ENCODE results near the gene MITF.

The MITF gene

DNA sequence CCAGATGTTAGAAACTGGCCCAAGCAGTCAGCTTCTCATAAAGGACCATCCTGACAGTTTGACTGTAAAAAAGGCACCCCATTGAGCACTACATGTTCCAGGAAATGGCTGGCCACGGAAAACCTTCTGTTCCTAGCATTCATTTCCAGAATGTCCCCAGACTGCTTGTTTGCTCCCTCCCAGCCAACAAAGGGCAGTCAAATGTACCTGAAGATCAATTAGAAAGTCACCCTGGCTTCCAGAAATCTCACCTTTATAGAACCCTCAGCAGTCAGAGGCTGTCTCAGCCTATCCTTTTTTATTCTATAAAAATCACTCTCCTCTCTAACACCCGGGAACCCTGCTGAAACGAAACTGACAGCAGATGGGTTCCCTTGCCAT is 259.5 kb downstream of the MITF start:
- H3K9ac ChIP-seq (ENCODE audit: low read length): peak overlapping the region; percentile 81
- no peaks in the 10 kb centered on the region for H3K36me3 ChIP-seq (ENCODE audit: control insufficient read depth in 1 of 2, insufficient read depth in 2 of 2, low read depth in 1 of 2, low read length in 2 of 2)
- peak overlapping the region in 1 of 2 experiments; percentile 45 for H3K18ac ChIP-seq (ENCODE audit: low read depth in 1 of 2, low read length in 2 of 2)
- no peak overlapping the region for H2AFZ ChIP-seq (ENCODE audit: low read depth, low read length)
- peaks cover 7% of the 10 kb centered on the region for H3K4me1 ChIP-seq (ENCODE audit: control insufficient read depth, insufficient read depth, low read depth, low read length)
- peak overlapping the region; percentile 45 for H3K27ac ChIP-seq (ENCODE audit: low read length, poor library complexity, severe bottlenecking)
- H3K4me3 ChIP-seq (ENCODE audit: insufficient read depth in 1 of 2, low read depth in 1 of 2, low read length in 2 of 2): peak overlapping the region in 1 of 2 experiments; percentile 74
- H3K14ac ChIP-seq (ENCODE audit: low read length in 2 of 2): peak overlapping the region in 1 of 2 experiments; percentile 9
- H3K9me3 ChIP-seq (ENCODE audit: control insufficient read depth, low read length): no peaks in the 10 kb centered on the region
- H3K23ac ChIP-seq (ENCODE audit: low read length in 2 of 2): no peak overlapping the region
- H4K8ac ChIP-seq (ENCODE audit: low read length): peak overlapping the region; percentile 27
- peak overlapping the region; percentile 74 for H3K4me2 ChIP-seq (ENCODE audit: low read length, poor library complexity, severe bottlenecking)
- H3K4ac ChIP-seq (ENCODE audit: low read depth in 1 of 2, low read length in 2 of 2): peak overlapping the region in 1 of 2 experiments; percentile 86
- no peaks in the 10 kb centered on the region for H3K79me1 ChIP-seq (replicated peaks; ENCODE audit: low read length, poor library complexity, severe bottlenecking)
- DNase-seq: no peak
- no peak overlapping the region for H2BK120ac ChIP-seq (ENCODE audit: low read depth, low read length)
- no peak overlapping the region for H4K91ac ChIP-seq (ENCODE audit: low read length)
- no peak overlapping the region for H2AK5ac ChIP-seq (ENCODE audit: low read length, severe bottlenecking)
- no peaks in the 10 kb centered on the region for H3K27me3 ChIP-seq (ENCODE audit: control insufficient read depth in 1 of 2, insufficient read depth in 1 of 2, low read length in 2 of 2)
- H2BK15ac ChIP-seq (ENCODE audit: low read depth, poor library complexity, severe bottlenecking): no peak overlapping the region
- WGBS: 58% methylated on average over 3 of the region's 3 CpGs
- H2BK5ac ChIP-seq (ENCODE audit: low read depth, low read length, poor library complexity, severe bottlenecking): peak overlapping the region; percentile 10
- H2BK12ac ChIP-seq (ENCODE audit: low read length in 2 of 2): peak overlapping the region; percentile 9 to 63

DNA sequence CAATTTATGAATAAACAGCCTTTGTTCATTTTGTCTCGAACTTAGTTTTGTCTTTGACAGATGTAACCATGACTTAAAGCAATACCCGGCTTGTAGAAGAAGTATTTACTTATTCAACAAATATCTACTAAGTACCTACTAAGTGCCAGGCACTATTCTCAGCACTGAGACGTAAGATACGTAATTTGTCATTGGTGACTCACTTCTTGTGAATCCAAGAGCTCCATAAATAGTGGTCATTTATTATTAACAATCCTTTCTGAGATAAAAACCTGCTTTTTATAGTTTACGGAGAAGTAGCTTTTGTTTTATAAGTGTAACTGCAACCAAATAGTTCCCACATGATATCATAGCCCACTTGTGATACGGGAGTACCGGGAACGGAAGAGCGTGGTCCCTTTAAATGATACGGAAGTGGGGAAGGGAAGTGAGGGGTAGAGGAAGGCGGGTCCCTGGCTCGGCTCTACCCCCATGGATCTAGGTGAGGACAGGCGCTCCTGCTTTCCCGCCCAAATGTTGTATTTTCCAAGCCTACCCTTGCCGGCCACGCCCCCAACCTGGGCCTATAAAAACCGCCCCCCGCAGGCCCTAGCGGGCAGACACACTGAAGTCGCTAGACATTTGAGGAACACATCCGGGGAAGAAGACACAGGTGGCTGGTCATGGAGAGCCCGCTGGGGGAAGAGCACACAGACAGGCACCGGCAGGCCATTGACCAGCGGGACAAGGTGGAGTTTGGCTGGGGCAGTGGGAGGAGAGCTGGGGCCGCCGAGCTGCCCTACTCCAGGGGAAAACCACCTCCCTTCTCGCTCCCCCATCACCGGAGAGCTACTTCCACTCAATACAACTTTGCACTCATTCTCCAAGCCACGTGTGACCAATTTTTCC is 260.1 kb downstream of the MITF start, which contains the start of gene SAMMSON:
SAMMSON (plus strand) TSS at position 594 of the 888 bp plus-strand sequence.
- Histone ChIP-seq H3K23ac (ENCODE audit: low read length in 2 of 2) (no peak within 1 kb of the TSS), H2AK5ac (ENCODE audit: low read length, severe bottlenecking) (peak within 1 kb of the TSS; percentile 8), H3K36me3 (ENCODE audit: control insufficient read depth in 1 of 2, insufficient read depth in 2 of 2, low read depth in 1 of 2, low read length in 2 of 2) (no peaks in the 10 kb centered on the region), H2BK5ac (ENCODE audit: low read depth, low read length, poor library complexity, severe bottlenecking) (peak within 1 kb of the TSS; percentile 10), H3K9ac (ENCODE audit: low read length) (peak within 1 kb of the TSS; percentile 81), H3K14ac (ENCODE audit: low read length in 2 of 2) (peak within 1 kb of the TSS in 1 of 2 experiments; percentile 39), H3K4me1 (ENCODE audit: control insufficient read depth, insufficient read depth, low read depth, low read length) (peaks cover 7% of the 10 kb centered on the region), H3K27me3 (ENCODE audit: control insufficient read depth in 1 of 2, insufficient read depth in 1 of 2, low read length in 2 of 2) (no peaks in the 10 kb centered on the region), H3K27ac (ENCODE audit: low read length, poor library complexity, severe bottlenecking) (peak within 1 kb of the TSS; percentile 45), H3K79me1 (replicated peaks; ENCODE audit: low read length, poor library complexity, severe bottlenecking) (no peaks in the 10 kb centered on the region), H2BK15ac (ENCODE audit: low read depth, poor library complexity, severe bottlenecking) (peak within 1 kb of the TSS; percentile 89), H4K8ac (ENCODE audit: low read length) (peak within 1 kb of the TSS; percentile 97), H2BK120ac (ENCODE audit: low read depth, low read length) (peak within 1 kb of the TSS; percentile 77), H3K4me2 (ENCODE audit: low read length, poor library complexity, severe bottlenecking) (peak within 1 kb of the TSS; percentile 74), H3K9me3 (ENCODE audit: control insufficient read depth, low read length) (no peaks in the 10 kb centered on the region), H2BK12ac (ENCODE audit: low read length in 2 of 2) (peak within 1 kb of the TSS; percentile 63 to 75), H3K4ac (ENCODE audit: low read depth in 1 of 2, low read length in 2 of 2) (peak within 1 kb of the TSS; percentile 57 to 86), H3K18ac (ENCODE audit: low read depth in 1 of 2, low read length in 2 of 2) (peak within 1 kb of the TSS; percentile 67 to 86), H4K91ac (ENCODE audit: low read length) (peak within 1 kb of the TSS; percentile 90), H3K4me3 (ENCODE audit: insufficient read depth in 1 of 2, low read depth in 1 of 2, low read length in 2 of 2) (peak within 1 kb of the TSS in 1 of 2 experiments; percentile 74), H2AFZ (ENCODE audit: low read depth, low read length) (no peak within 1 kb of the TSS)
- 69% methylated on average over 23 of the region's 29 CpGs for WGBS
- DNase-seq: peak; percentile 84

DNA sequence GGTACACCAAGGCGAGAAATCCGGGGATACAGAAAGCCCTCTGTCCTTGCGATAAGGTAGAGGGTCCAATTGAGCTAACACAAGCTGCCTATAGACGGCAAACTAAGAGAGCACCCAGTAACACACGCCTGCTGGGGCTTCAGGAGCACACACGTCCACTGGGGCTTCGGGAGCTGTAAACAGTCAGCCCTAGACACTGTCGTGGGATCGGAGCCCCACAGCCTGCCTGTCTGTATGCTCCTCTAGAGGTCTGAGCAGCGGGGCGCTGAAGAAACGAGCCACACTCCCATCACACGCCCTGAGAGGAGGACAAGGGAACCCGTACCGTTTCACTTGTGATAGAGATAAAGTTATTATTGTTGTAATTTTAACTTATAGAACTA is 260.8 kb downstream of the MITF start:
- H2BK12ac ChIP-seq (ENCODE audit: low read length in 2 of 2): peak overlapping the region; percentile 40 to 75
- H4K91ac ChIP-seq (ENCODE audit: low read length): peak overlapping the region; percentile 90
- no peaks in the 10 kb centered on the region for H3K27me3 ChIP-seq (ENCODE audit: control insufficient read depth in 1 of 2, insufficient read depth in 1 of 2, low read length in 2 of 2)
- H3K18ac ChIP-seq (ENCODE audit: low read depth in 1 of 2, low read length in 2 of 2): peak overlapping the region; percentile 67 to 86
- peak overlapping the region; percentile 8 for H2AK5ac ChIP-seq (ENCODE audit: low read length, severe bottlenecking)
- H3K4me1 ChIP-seq (ENCODE audit: control insufficient read depth, insufficient read depth, low read depth, low read length): peaks cover 7% of the 10 kb centered on the region
- peak overlapping the region; percentile 19 to 57 for H3K4ac ChIP-seq (ENCODE audit: low read depth in 1 of 2, low read length in 2 of 2)
- H2BK15ac ChIP-seq (ENCODE audit: low read depth, poor library complexity, severe bottlenecking): peak overlapping the region; percentile 21
- WGBS: 88% methylated on average over 11 of the region's 15 CpGs
- H3K23ac ChIP-seq (ENCODE audit: low read length in 2 of 2): no peak overlapping the region
- peak overlapping the region; percentile 97 for H4K8ac ChIP-seq (ENCODE audit: low read length)
- H3K14ac ChIP-seq (ENCODE audit: low read length in 2 of 2): peak overlapping the region in 1 of 2 experiments; percentile 6
- peak; percentile 12 for DNase-seq
- no peak overlapping the region for H3K4me2 ChIP-seq (ENCODE audit: low read length, poor library complexity, severe bottlenecking)
- H2AFZ ChIP-seq (ENCODE audit: low read depth, low read length): no peak overlapping the region
- no peaks in the 10 kb centered on the region for H3K36me3 ChIP-seq (ENCODE audit: control insufficient read depth in 1 of 2, insufficient read depth in 2 of 2, low read depth in 1 of 2, low read length in 2 of 2)
- H3K9ac ChIP-seq (ENCODE audit: low read length): no peak overlapping the region
- H3K27ac ChIP-seq (ENCODE audit: low read length, poor library complexity, severe bottlenecking): no peak overlapping the region
- H3K9me3 ChIP-seq (ENCODE audit: control insufficient read depth, low read length): no peaks in the 10 kb centered on the region
- H3K4me3 ChIP-seq (ENCODE audit: insufficient read depth in 1 of 2, low read depth in 1 of 2, low read length in 2 of 2): no peak overlapping the region
- H2BK120ac ChIP-seq (ENCODE audit: low read depth, low read length): peak overlapping the region; percentile 77
- H3K79me1 ChIP-seq (replicated peaks; ENCODE audit: low read length, poor library complexity, severe bottlenecking): no peaks in the 10 kb centered on the region
- H2BK5ac ChIP-seq (ENCODE audit: low read depth, low read length, poor library complexity, severe bottlenecking): no peak overlapping the region

DNA sequence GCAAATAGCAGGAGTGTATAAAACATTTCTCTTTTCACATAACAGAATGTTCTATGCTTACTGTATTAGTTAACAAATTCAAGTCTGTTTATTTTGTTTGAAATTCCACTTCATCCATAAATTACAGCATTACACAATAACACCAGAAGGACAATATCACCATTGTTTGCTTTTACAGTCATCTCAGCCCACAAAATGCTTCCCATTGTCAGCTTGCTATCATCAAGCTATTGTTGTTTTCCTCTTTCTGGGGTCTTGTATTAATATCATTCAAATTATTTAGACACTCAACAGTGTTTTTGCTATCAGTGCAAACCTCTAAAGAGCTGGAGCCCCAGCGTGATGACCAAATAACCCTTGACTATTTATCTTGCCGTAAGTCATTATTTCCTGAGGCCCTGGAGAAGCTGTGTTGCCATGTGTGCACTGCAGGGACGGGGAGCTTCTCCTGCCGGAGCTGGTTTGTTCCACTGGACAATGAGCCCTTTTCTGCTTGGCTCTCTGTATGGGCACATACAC is 261.4 kb downstream of the MITF start:
- H3K79me1 ChIP-seq (replicated peaks; ENCODE audit: low read length, poor library complexity, severe bottlenecking): no peaks in the 10 kb centered on the region
- no peak overlapping the region for H4K91ac ChIP-seq (ENCODE audit: low read length)
- H3K27me3 ChIP-seq (ENCODE audit: control insufficient read depth in 1 of 2, insufficient read depth in 1 of 2, low read length in 2 of 2): no peaks in the 10 kb centered on the region
- H3K36me3 ChIP-seq (ENCODE audit: control insufficient read depth in 1 of 2, insufficient read depth in 2 of 2, low read depth in 1 of 2, low read length in 2 of 2): no peaks in the 10 kb centered on the region
- DNase-seq: peak; percentile 53
- 33% methylated on average over 4 of the region's 4 CpGs for WGBS
- H2BK5ac ChIP-seq (ENCODE audit: low read depth, low read length, poor library complexity, severe bottlenecking): no peak overlapping the region
- H3K27ac ChIP-seq (ENCODE audit: low read length, poor library complexity, severe bottlenecking): no peak overlapping the region
- H2AK5ac ChIP-seq (ENCODE audit: low read length, severe bottlenecking): no peak overlapping the region
- no peak overlapping the region for H3K4me2 ChIP-seq (ENCODE audit: low read length, poor library complexity, severe bottlenecking)
- H3K18ac ChIP-seq (ENCODE audit: low read depth in 1 of 2, low read length in 2 of 2): no peak overlapping the region
- H2BK15ac ChIP-seq (ENCODE audit: low read depth, poor library complexity, severe bottlenecking): peak overlapping the region; percentile 21
- no peak overlapping the region for H2AFZ ChIP-seq (ENCODE audit: low read depth, low read length)
- H2BK120ac ChIP-seq (ENCODE audit: low read depth, low read length): no peak overlapping the region
- H3K23ac ChIP-seq (ENCODE audit: low read length in 2 of 2): no peak overlapping the region
- H3K4me3 ChIP-seq (ENCODE audit: insufficient read depth in 1 of 2, low read depth in 1 of 2, low read length in 2 of 2): no peak overlapping the region
- H4K8ac ChIP-seq (ENCODE audit: low read length): no peak overlapping the region
- no peak overlapping the region for H2BK12ac ChIP-seq (ENCODE audit: low read length in 2 of 2)
- no peak overlapping the region for H3K4ac ChIP-seq (ENCODE audit: low read depth in 1 of 2, low read length in 2 of 2)
- no peak overlapping the region for H3K9ac ChIP-seq (ENCODE audit: low read length)
- H3K14ac ChIP-seq (ENCODE audit: low read length in 2 of 2): no peak overlapping the region
- peaks cover 7% of the 10 kb centered on the region for H3K4me1 ChIP-seq (ENCODE audit: control insufficient read depth, insufficient read depth, low read depth, low read length)
- no peaks in the 10 kb centered on the region for H3K9me3 ChIP-seq (ENCODE audit: control insufficient read depth, low read length)
